H1 (cell line): ENCODE data around the gene PROM2. TPM values are rescaled to one million over a fixed set of nuclear protein-coding genes. Genes with fewer than 3 reads are reported as not detected.

Source experiments
- CTCF ChIA-PET: fragments of 300-600 bp; sonication (Branson Sonifier 250); formaldehyde crosslinking; loops from one replicate; lab custom pipeline; 2021; ENCODE audit not compliant: partially characterized antibody; lab: Charles Lee
- POLR2A ChIA-PET: fragments of 300-600 bp; sonication (Branson Sonifier 250); formaldehyde crosslinking; loops from one replicate; lab custom pipeline; 2021; ENCODE audit warnings: inconsistent platforms; ENCODE audit not compliant: partially characterized antibody; lab: Charles Lee
- DNase-seq, 2 experiments: peaks; one replicate each; pipeline versions ENCODE4 v3.0.0 to v3.0.0-alpha.2; 2010 to 2022; ENCODE audit warnings: low spot score in 2 of 2, low read depth in 1 of 2, mixed read lengths in 1 of 2
- FAIRE-seq: peaks from 2 replicates; lab custom pipeline; 2011; peaks lifted over from hg19 to GRCh38; lab: Jason Lieb, UNC
- H2AFZ ChIP-seq: 2 replicates; pipeline ENCODE4 v1.8.1; 2012; ENCODE audit warnings: low read length, inconsistent platforms
- H2AK5ac ChIP-seq: 2 replicates; pipeline ENCODE4 v1.6.1; 2013; ENCODE audit warnings: low read depth, low read length
- H2BK120ac ChIP-seq: replicated peaks from 2 replicates; pipeline ENCODE3; 2013; ENCODE audit warnings: low read depth, low read length, inconsistent platforms
- H2BK12ac ChIP-seq: 2 replicates; pipeline ENCODE4 v1.6.1; 2013; ENCODE audit warnings: low read depth, low read length
- H2BK15ac ChIP-seq: 2 replicates; pipeline ENCODE4 v1.6.1; 2013; ENCODE audit warnings: low read length
- H2BK20ac ChIP-seq: 2 replicates; pipeline ENCODE4 v1.6.1; 2013; ENCODE audit warnings: low read length
- H2BK5ac ChIP-seq: 2 replicates; pipeline ENCODE4 v1.6.1; 2013; ENCODE audit warnings: low read depth, low read length
- H3K14ac ChIP-seq: 2 replicates; pipeline ENCODE4 v1.6.1; 2013; ENCODE audit warnings: inconsistent platforms; ENCODE audit not compliant: insufficient read length
- H3K18ac ChIP-seq: 2 replicates; pipeline ENCODE4 v1.6.1; 2013; ENCODE audit warnings: low read length; ENCODE audit errors: extremely low read depth
- H3K23ac ChIP-seq: 2 replicates; pipeline ENCODE4 v1.6.1; 2013; ENCODE audit warnings: inconsistent platforms; ENCODE audit not compliant: insufficient read length
- H3K23me2 ChIP-seq: 2 replicates; pipeline ENCODE4 v1.6.1; 2013; ENCODE audit warnings: low read depth, low read length
- H3K27ac ChIP-seq: 2 replicates; pipeline ENCODE4 v1.6.1; 2011; ENCODE audit warnings: low read depth, low read length, inconsistent platforms
- H3K27me3 ChIP-seq, 4 experiments: replicated peaks in 1 of 4; 1 replicate in 1 of 4; 2 replicates in 3 of 4; pipeline versions ENCODE4 v1.6.1 to v1.8.1; 2011 to 2013; ENCODE audit warnings: low read length in 3 of 4, mild to moderate bottlenecking in 3 of 4, inconsistent platforms in 2 of 4, mixed read lengths in 2 of 4, moderate library complexity in 1 of 4; ENCODE audit not compliant: control insufficient read depth in 3 of 4, insufficient read depth in 3 of 4; ENCODE audit errors: extremely low read depth in 1 of 4
- H3K36me3 ChIP-seq, 4 experiments: 2 replicates each; pipeline versions ENCODE4 v1.6.1 to v1.8.1; 2011 to 2013; ENCODE audit warnings: mild to moderate bottlenecking in 4 of 4, low read length in 3 of 4, moderate library complexity in 2 of 4, control low read depth in 1 of 4, inconsistent platforms in 1 of 4; ENCODE audit not compliant: insufficient read depth in 4 of 4, control insufficient read depth in 2 of 4
- H3K4ac ChIP-seq: replicated peaks from 2 replicates; pipeline ENCODE3; 2013; ENCODE audit warnings: low read length, low read depth, mixed read lengths, inconsistent platforms; ENCODE audit not compliant: insufficient read length
- H3K4me1 ChIP-seq, 4 experiments: replicated peaks in 1 of 4; 1 replicate in 1 of 4; 2 replicates in 3 of 4; pipeline versions ENCODE4 v1.6.1 to v1.8.1; 2011 to 2013; ENCODE audit warnings: low read length in 3 of 4, inconsistent platforms in 2 of 4, mixed read lengths in 1 of 4; ENCODE audit not compliant: insufficient read depth in 4 of 4, control insufficient read depth in 3 of 4
- H3K4me2 ChIP-seq, 2 experiments: 2 replicates each; pipeline versions ENCODE4 v1.6.1 to v1.8.1; 2011 to 2013; ENCODE audit warnings: low read depth in 2 of 2, low read length in 2 of 2, control low read depth in 1 of 2, inconsistent platforms in 1 of 2, mild to moderate bottlenecking in 1 of 2; ENCODE audit not compliant: insufficient read depth in 1 of 2
- H3K4me3 ChIP-seq, 4 experiments: fragments of 200-600, 300-600 bp in 1 of 4; sonication (generic), shearing (Covaris generic), sonication (Bioruptor Twin) in 1 of 4; 2 replicates each; pipeline versions ENCODE4 v1.5.1 to v1.8.1; 2011 to 2016; ENCODE audit warnings: low read length in 4 of 4, low read depth in 3 of 4, control low read depth in 2 of 4, inconsistent platforms in 2 of 4, mild to moderate bottlenecking in 2 of 4, mixed read lengths in 1 of 4, moderate library complexity in 1 of 4; ENCODE audit not compliant: insufficient read depth in 2 of 4; ENCODE audit errors: extremely low read depth in 1 of 4
- H3K56ac ChIP-seq: replicated peaks from 2 replicates; pipeline ENCODE3; 2013; ENCODE audit warnings: low read depth, mild to moderate bottlenecking, mixed read lengths, low read length, inconsistent platforms; ENCODE audit not compliant: insufficient read length
- H3K79me1 ChIP-seq: 2 replicates; pipeline ENCODE4 v1.6.1; 2013; ENCODE audit warnings: low read depth, low read length, control low read depth
- H3K79me2 ChIP-seq, 2 experiments: 2 replicates each; pipeline versions ENCODE4 v1.6.1 to v1.8.1; 2012 to 2013; ENCODE audit warnings: low read length in 2 of 2, mild to moderate bottlenecking in 2 of 2, inconsistent platforms in 1 of 2; ENCODE audit not compliant: insufficient read depth in 2 of 2, control insufficient read depth in 1 of 2
- H3K9ac ChIP-seq, 4 experiments: replicated peaks in 1 of 4; 1 replicate in 1 of 4; 2 replicates in 3 of 4; pipeline versions ENCODE4 v1.6.1 to v1.8.1; 2011 to 2013; ENCODE audit warnings: low read depth in 3 of 4, low read length in 3 of 4, control low read depth in 2 of 4, mild to moderate bottlenecking in 2 of 4, moderate library complexity in 2 of 4, inconsistent platforms in 1 of 4; ENCODE audit errors: extremely low read depth in 1 of 4
- H3K9me3 ChIP-seq, 2 experiments: 2 replicates each; pipeline versions ENCODE4 v1.6.1 to v1.8.1; 2012 to 2013; ENCODE audit warnings: mild to moderate bottlenecking in 2 of 2, moderate library complexity in 2 of 2, control low read depth in 1 of 2, inconsistent platforms in 1 of 2, low read depth in 1 of 2, low read length in 1 of 2, mixed read lengths in 1 of 2; ENCODE audit not compliant: insufficient read depth in 2 of 2
- H4K20me1 ChIP-seq, 2 experiments: replicated peaks in 1 of 2; 2 replicates each; pipeline versions ENCODE3 to v1.8.1; 2011 to 2013; ENCODE audit warnings: inconsistent platforms in 2 of 2, low read length in 2 of 2, mild to moderate bottlenecking in 1 of 2; ENCODE audit not compliant: insufficient read depth in 2 of 2, control insufficient read depth in 1 of 2
- H4K5ac ChIP-seq: 2 replicates; pipeline ENCODE4 v1.6.1; 2013; ENCODE audit warnings: low read length, low read depth, mixed read lengths, inconsistent platforms; ENCODE audit not compliant: insufficient read length
- H4K8ac ChIP-seq: 2 replicates; pipeline ENCODE4 v1.8.0; 2013; ENCODE audit warnings: mild to moderate bottlenecking, moderate library complexity, low read length, inconsistent platforms; ENCODE audit not compliant: insufficient read depth; ENCODE audit errors: extremely low read depth
- H4K91ac ChIP-seq: replicated peaks from 2 replicates; pipeline ENCODE3; 2013; ENCODE audit warnings: low read length, mixed read lengths, inconsistent platforms; ENCODE audit not compliant: insufficient read length
- CBX8 ChIP-seq: fragments of 300-800, 300-1000 bp; sonication (generic); IDR thresholded peaks from 2 replicates; pipeline ENCODE4 v1.7.1; 2016; ENCODE audit warnings: low read depth, low read length, borderline replicate concordance
- CREB1 ChIP-seq: IDR thresholded peaks from 2 replicates; pipeline ENCODE4 v1.6.1; 2012; ENCODE audit warnings: inconsistent platforms
- HDAC2 ChIP-seq, 2 experiments: fragments of 300-600 bp in 1 of 2; sonication (generic) in 1 of 2; IDR thresholded peaks; 2 replicates each; pipeline ENCODE4 v1.6.1; 2011 to 2012; ENCODE audit warnings: low read depth in 2 of 2, low read length in 2 of 2, mild to moderate bottlenecking in 2 of 2, moderate library complexity in 2 of 2, borderline replicate concordance in 1 of 2, inconsistent platforms in 1 of 2
- RNF2 ChIP-seq: fragments of 200-900, 300-1000 bp; sonication (generic); IDR thresholded peaks from 2 replicates; pipeline ENCODE4 v1.7.1; 2016; ENCODE audit warnings: borderline replicate concordance, low read depth, mild to moderate bottlenecking, antibody characterized with exemption, low read length; ENCODE audit not compliant: poor library complexity, severe bottlenecking; ENCODE audit errors: missing control alignments
- SIRT6 ChIP-seq: IDR thresholded peaks from one replicate; pipeline ENCODE4 v1.7.1; 2012; ENCODE audit warnings: low read length, inconsistent platforms
- SP1 ChIP-seq: IDR thresholded peaks from 2 replicates; pipeline ENCODE4 v1.6.1; 2011; ENCODE audit warnings: low read depth, low read length
- SP2 ChIP-seq: IDR thresholded peaks from 2 replicates; pipeline ENCODE4 v1.6.1; 2012; ENCODE audit warnings: mild to moderate bottlenecking, low read length, inconsistent platforms
- TEAD4 ChIP-seq: IDR thresholded peaks from 2 replicates; pipeline ENCODE4 v1.6.1; 2012; ENCODE audit warnings: low read depth, low read length, inconsistent platforms, mixed read lengths
- WGBS, 2 experiments: shearing (Covaris generic) in 1 of 2; methylation state at CpG; one replicate each; pipeline versions ENCODE4 v1.1.6 to v1.1.7; 2013 to 2015; ENCODE audit warnings: low lambda C conversion rate in 2 of 2, mixed read lengths in 2 of 2, inconsistent platforms in 1 of 2, low coverage in 1 of 2, missing lambda C conversion rate in 1 of 2; ENCODE audit not compliant: insufficient replicate concordance in 2 of 2, insufficient coverage in 1 of 2, insufficient read length in 1 of 2; ENCODE audit errors: extremely low coverage in 1 of 2, missing lambda C conversion rate in 1 of 2; 5-methylcytosine and 5-hydroxymethylcytosine counted together
- polyA plus RNA-seq, 7 experiments: library from polyadenylated mRNA; depleted of rRNA in 3 of 7; stranded (reverse) in 5 of 7; unstranded in 2 of 7; fragments of >200 nt in 5 of 7; fragments of 200-250 nt in 2 of 7; gene quantifications; 1 replicate in 5 of 7; 2 replicates in 1 of 7; 4 replicates in 1 of 7; pipeline versions ENCODE4 v1.2.1 to v1.2.3, GENCODE V29; 2011 to 2013; ENCODE audit warnings: missing spikeins in 2 of 7, mixed read lengths in 2 of 7
- total RNA-seq: library from RNA; stranded (reverse); fragmentation: NEBNext Ultra II Directional; extraction: Animal tissue kit (Norgen Biotek cat#: 25700); gene quantifications from 2 replicates; pipeline ENCODE4 v1.2.1, GENCODE V29; 2021
- TF ChIP-seq, protein P1 (sequence below), 3 experiments: IDR thresholded peaks; 1 replicate in 2 of 3; 2 replicates in 1 of 3; pipeline versions ENCODE4 v1.5.1 to v1.6.1; 2011; ENCODE audit warnings: low read length in 3 of 3, mild to moderate bottlenecking in 3 of 3, inconsistent platforms in 2 of 3, low read depth in 1 of 3, moderate library complexity in 1 of 3; ENCODE audit not compliant: insufficient read depth in 1 of 3; ENCODE audit errors: control extremely low read depth in 1 of 3
- TF ChIP-seq, protein P2 (sequence below): IDR thresholded peaks from 2 replicates; pipeline ENCODE4 v1.6.1; 2011; ENCODE audit warnings: low read length, improper control_type of control experiment

PROM2 gene
- total and polyA plus RNA-seq, 2 of the 8 experiments (the other 6 are each of a cell fraction or from before 2014, with no cell fraction given) = 1.6 to 3.8 TPM

DNA sequence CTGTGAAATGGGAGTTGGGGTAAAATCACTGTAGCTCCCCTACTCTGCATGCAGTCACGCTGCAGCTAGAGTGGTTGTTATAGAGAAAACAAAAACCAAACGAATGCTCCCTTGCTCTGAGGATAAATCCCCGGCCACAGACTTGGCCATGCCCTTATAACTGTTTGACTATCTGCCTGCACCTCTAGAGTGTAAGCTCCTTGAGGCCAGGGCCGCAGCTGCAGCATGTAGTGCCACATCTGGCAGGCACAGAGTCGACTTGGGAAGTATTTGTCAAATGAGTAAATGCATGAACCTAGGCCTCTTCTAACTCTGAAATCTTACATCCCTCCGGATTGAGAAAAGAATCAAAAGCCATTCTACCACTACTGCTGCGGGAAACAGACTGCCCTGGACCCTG, 58.8 kb downstream of the PROM2 start:
- CTCF ChIA-PET = no interaction called here

More for the DNA sequence above, 58.8 kb downstream of the PROM2 start:
- Histone ChIP-seq H2BK15ac (no peak overlapping the region), H3K79me2 (no peaks in the 10 kb centered on the region), H3K23me2 (no peaks in the 10 kb centered on the region), H2BK20ac (no peak overlapping the region), H3K23ac (no peak overlapping the region), H3K4ac (no peak overlapping the region), H2AK5ac (no peak overlapping the region), H3K9ac (no peak overlapping the region), H4K20me1 (no peaks in the 10 kb centered on the region), H3K4me3 (no peak overlapping the region), H3K36me3 (no peaks in the 10 kb centered on the region; a peak in 1 of 8 replicates), H3K4me1 (no peaks in the 10 kb centered on the region; a peak in 1 of 7 replicates), H3K14ac (no peak overlapping the region), H2BK5ac (no peak overlapping the region), H3K18ac (no peak overlapping the region), H3K56ac (no peak overlapping the region), H4K91ac (no peak overlapping the region), H3K79me1 (no peaks in the 10 kb centered on the region), H2BK12ac (no peak overlapping the region), H2BK120ac (no peak overlapping the region), H3K9me3 (peaks cover 77 to 94% of the 10 kb centered on the region in 2 experiments), H3K27me3 (no peaks in the 10 kb centered on the region), H2AFZ (no peak overlapping the region), H4K5ac (no peak overlapping the region), H3K4me2 (no peak overlapping the region), H4K8ac (no peak overlapping the region), H3K27ac (no peak overlapping the region)
- TF ChIP-seq SIRT6 (no peak), RNF2 (no peak), SP2 (no peak), CBX8 (no peak), HDAC2 (IDR thresholded peaks at IDR 0.05; ENCODE audit: borderline replicate concordance in 1 of 2, low read depth in 2 of 2, low read length in 2 of 2) (no peak), SP1 (no peak), CREB1 (no peak), TEAD4 (no peak)
- TF ChIP-seq, protein P1, sequence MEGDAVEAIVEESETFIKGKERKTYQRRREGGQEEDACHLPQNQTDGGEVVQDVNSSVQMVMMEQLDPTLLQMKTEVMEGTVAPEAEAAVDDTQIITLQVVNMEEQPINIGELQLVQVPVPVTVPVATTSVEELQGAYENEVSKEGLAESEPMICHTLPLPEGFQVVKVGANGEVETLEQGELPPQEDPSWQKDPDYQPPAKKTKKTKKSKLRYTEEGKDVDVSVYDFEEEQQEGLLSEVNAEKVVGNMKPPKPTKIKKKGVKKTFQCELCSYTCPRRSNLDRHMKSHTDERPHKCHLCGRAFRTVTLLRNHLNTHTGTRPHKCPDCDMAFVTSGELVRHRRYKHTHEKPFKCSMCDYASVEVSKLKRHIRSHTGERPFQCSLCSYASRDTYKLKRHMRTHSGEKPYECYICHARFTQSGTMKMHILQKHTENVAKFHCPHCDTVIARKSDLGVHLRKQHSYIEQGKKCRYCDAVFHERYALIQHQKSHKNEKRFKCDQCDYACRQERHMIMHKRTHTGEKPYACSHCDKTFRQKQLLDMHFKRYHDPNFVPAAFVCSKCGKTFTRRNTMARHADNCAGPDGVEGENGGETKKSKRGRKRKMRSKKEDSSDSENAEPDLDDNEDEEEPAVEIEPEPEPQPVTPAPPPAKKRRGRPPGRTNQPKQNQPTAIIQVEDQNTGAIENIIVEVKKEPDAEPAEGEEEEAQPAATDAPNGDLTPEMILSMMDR (IDR thresholded peaks at IDR 0.05; ENCODE audit: control extremely low read depth in 1 of 3, insufficient read depth in 1 of 3, low read depth in 1 of 3, low read length in 3 of 3) = no peak
- TF ChIP-seq, protein P2, sequence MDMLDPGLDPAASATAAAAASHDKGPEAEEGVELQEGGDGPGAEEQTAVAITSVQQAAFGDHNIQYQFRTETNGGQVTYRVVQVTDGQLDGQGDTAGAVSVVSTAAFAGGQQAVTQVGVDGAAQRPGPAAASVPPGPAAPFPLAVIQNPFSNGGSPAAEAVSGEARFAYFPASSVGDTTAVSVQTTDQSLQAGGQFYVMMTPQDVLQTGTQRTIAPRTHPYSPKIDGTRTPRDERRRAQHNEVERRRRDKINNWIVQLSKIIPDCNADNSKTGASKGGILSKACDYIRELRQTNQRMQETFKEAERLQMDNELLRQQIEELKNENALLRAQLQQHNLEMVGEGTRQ = no peak
- WGBS, 2 experiments = 71% methylated on average over 7 of the region's 7 CpGs; no CpG with 5 or more reads in 1 of the 2 experiments
- no peak for DNase-seq
- POLR2A ChIA-PET = no interaction called here
- FAIRE-seq = no peak
